GM20000 (cell line): ENCODE data around the gene EAPP.

Experiments used
- DNase-seq: peaks from one replicate; pipeline ENCODE4 v3.0.0; 2012; ENCODE audit warnings: low spot score
- CTCF ChIP-seq: IDR thresholded peaks from 2 replicates; pipeline ENCODE4 v1.5.1; 2012; ENCODE audit warnings: mild to moderate bottlenecking, control low read depth; ENCODE audit errors: extremely low read depth, missing control alignments

EAPP gene

GRCh38 chr14:34496679-34497513 is 42.6 kb downstream of the EAPP start:
- no peak for DNase-seq
- TF ChIP-seq CTCF: no peak

- no peak for TF ChIP-seq CTCF
- DNase-seq: no peak
These were observed 43.4 kb downstream of the EAPP start for GRCh38 chr14:34496007-34496678.

DNA sequence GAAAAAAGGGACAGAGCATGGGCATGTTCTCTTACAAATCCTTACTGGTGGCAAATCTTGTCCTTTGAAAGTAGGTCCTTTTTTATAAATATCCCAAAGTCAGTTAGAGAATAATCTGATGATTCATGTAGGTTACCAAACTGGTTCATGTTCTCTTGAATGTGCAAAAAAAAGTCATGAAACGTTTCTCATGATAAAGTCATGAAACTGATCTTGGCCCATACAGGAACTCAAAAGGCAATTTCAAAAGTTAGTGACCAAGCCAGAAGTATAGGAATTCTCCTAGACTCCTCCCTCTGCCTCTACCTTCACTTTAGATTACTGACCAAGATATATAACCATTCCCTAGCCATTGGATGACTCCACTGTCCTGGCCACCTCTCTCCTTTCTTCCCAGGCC is 50.2 kb downstream of the EAPP start:
- no peak for TF ChIP-seq CTCF
- DNase-seq: no peak

DNA sequence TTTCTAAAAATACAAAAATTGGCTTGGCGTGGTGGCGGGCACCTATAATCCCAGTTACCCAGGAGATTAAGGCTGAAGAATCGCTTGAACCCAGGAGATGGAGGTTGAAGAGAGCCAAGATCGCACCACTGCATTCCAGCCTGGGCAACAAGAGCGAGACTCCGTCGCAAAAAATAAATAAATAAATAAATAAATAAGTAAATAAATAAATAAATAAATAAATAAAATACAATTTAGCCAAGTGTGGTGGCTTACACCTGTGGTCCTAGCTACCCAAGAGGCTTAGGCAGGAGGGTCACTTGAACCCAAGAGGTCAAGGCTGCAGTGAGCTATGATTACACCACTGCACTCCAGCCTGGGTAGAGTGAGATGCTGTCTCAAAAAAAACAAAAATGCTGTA is 51.0 kb downstream of the EAPP start:
- TF ChIP-seq CTCF: no peak
- no peak for DNase-seq

DNA sequence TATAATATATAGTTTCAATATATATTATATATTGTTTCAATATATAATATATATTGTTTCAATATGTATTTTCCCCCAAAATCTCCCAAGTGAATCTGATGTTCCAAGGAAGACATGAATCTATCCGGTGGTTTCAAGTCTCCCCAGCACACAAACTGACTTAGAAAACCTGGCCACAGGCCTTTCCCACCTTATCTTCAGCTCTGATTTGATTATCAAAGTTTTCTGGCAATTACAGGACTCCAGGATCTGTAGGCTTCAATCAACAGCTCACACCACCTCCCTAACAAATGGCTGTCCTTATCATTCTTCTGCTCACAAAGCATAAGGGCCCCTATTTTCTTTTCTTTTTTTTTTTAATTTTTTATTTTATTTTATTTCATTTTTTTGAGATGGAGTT is 54.8 kb downstream of the EAPP start:
- no peak for TF ChIP-seq CTCF
- no peak for DNase-seq

- no peak for DNase-seq
- no peak for TF ChIP-seq CTCF
These were observed 57.0 kb downstream of the EAPP start for GRCh38 chr14:34482463-34482862.

GRCh38 chr14:34479694-34480093 is 59.8 kb downstream of the EAPP start:
- no peak for TF ChIP-seq CTCF
- DNase-seq: no peak
